AG04450 (cell line): ENCODE results near the gene ZNF280B. TPM values are rescaled to one million over a fixed set of nuclear protein-coding genes. Genes with fewer than 3 reads are reported as not detected.
"Not testable (repeated sequence)": the region's sequence is repeated elsewhere in the genome, so short reads cannot be mapped to it uniquely, and the experiment has no call there.

Source experiments
- CTCF ChIA-PET: fragments of 300-600, 350-600 bp; formaldehyde crosslinking; extraction: SDS; loops from one replicate; lab custom pipeline; 2022; ENCODE audit warnings: antibody characterized with exemption, inconsistent platforms; lab: Charles Lee
- POLR2A ChIA-PET: fragments of 350-600 bp; formaldehyde crosslinking; extraction: SDS; loops from one replicate; lab custom pipeline; 2021; ENCODE audit warnings: antibody characterized with exemption, inconsistent platforms; lab: Yijun Ruan, JAX
- DNase-seq: peaks from one replicate; pipeline ENCODE4 v3.0.0-alpha.2; 2011; ENCODE audit warnings: low read depth, low spot score
- H3K27ac ChIP-seq: one replicate; pipeline ENCODE4 v1.5.1; 2012; ENCODE audit warnings: low read depth, low read length, control low read depth
- H3K27me3 ChIP-seq: one replicate; pipeline ENCODE4 v1.6.0; 2012; ENCODE audit warnings: low read length; ENCODE audit not compliant: control insufficient read depth, insufficient read depth
- H3K4me3 ChIP-seq: 2 replicates; pipeline ENCODE4 v1.5.1; 2011; ENCODE audit warnings: mild to moderate bottlenecking, low read depth, low read length, control low read depth
- H3K9me3 ChIP-seq: 2 replicates; pipeline ENCODE4 v1.5.1; 2012; ENCODE audit warnings: low read length; ENCODE audit not compliant: control insufficient read depth, insufficient read depth
- CTCF ChIP-seq: IDR thresholded peaks from 2 replicates; pipeline ENCODE4 v1.5.1; 2011; ENCODE audit warnings: low read depth, low read length, control low read depth, inconsistent platforms
- polyA plus RNA-seq: library from polyadenylated mRNA; depleted of rRNA; stranded (reverse); fragments of >200 nt; gene quantifications from 2 replicates; pipeline ENCODE4 v1.2.3, GENCODE V29; 2011

The ZNF280B gene
- polyA plus RNA-seq, 1 experiment: 2.3 TPM

- ChIA-PET POLR2A (no interaction called here), CTCF (interaction anchor here (1.2 to 2.3 kb wide), 5 partner anchors 9 to 177 kb away, joined by 4 to 15 read pairs (median 7); no protein-coding TSS in a partner anchor)
- no peak for DNase-seq
- peak overlapping the region; percentile 84 for H3K4me3 ChIP-seq
- H3K27me3 ChIP-seq: peaks cover 3% of the 10 kb centered on the region
- H3K9me3 ChIP-seq: peaks cover 4% of the 10 kb centered on the region
- TF ChIP-seq CTCF: no peak
- H3K27ac ChIP-seq: no peak overlapping the region
Measured at GRCh38 chr22:22507743-22508273, 734 bp downstream of the ZNF280B start.

- ChIA-PET CTCF (interaction anchor here (0.6 to 1.7 kb wide), 4 partner anchors 10 to 81 kb away, joined by 3 to 7 read pairs (median 6); no protein-coding TSS in a partner anchor), POLR2A (no interaction called here)
- Histone ChIP-seq H3K9me3 (peaks cover 4% of the 10 kb centered on the region), H3K27me3 (no peaks in the 10 kb centered on the region), H3K27ac (no peak overlapping the region), H3K4me3 (no peak overlapping the region)
- no peak for DNase-seq
- TF ChIP-seq CTCF: no peak
Measured at GRCh38 chr22:22506736-22507135, 1.8 kb downstream of the ZNF280B start.

GRCh38 chr22:22498267-22498666 lies 10.3 kb downstream of the ZNF280B start:
- TF ChIP-seq CTCF: no peak
- CTCF ChIA-PET: interaction anchor here (1.1 to 3.1 kb wide), 2 partner anchors 10 to 34 kb away, joined by 3 to 12 read pairs; partner anchors contain the start of gene ZNF280B
- POLR2A ChIA-PET: no interaction called here

GRCh38 chr22:22491589-22491988 lies 17.0 kb downstream of the ZNF280B start:
- H3K27ac ChIP-seq, DNase-seq, H3K9me3 ChIP-seq, POLR2A ChIA-PET, H3K27me3 ChIP-seq, H3K4me3 ChIP-seq: not testable (repeated sequence)
- CTCF ChIA-PET: interaction anchor here (0.6 to 0.8 kb wide), 2 partner anchors 27 to 833 kb away, joined by 3 read pairs; no protein-coding TSS in a partner anchor

More at GRCh38 chr22:22498267-22498666, 10.3 kb downstream of the ZNF280B start:
- no peak for DNase-seq
- Histone ChIP-seq H3K4me3 (no peak overlapping the region), H3K9me3 (no peaks in the 10 kb centered on the region), H3K27me3 (no peaks in the 10 kb centered on the region), H3K27ac (no peak overlapping the region)

- CTCF ChIA-PET: interaction anchor here (0.5 to 2.6 kb wide), 5 partner anchors 20 to 237 kb away, joined by 3 to 15 read pairs (median 4); partner anchors contain the start of gene ZNF280B
- DNase-seq: no peak
Measured at GRCh38 chr22:22488736-22489135, 19.8 kb downstream of the ZNF280B start.

More at GRCh38 chr22:22488736-22489135, 19.8 kb downstream of the ZNF280B start:
- H3K4me3 ChIP-seq: no peak overlapping the region
- TF ChIP-seq CTCF: no peak
- no peak overlapping the region for H3K27ac ChIP-seq
- H3K9me3 ChIP-seq: no peaks in the 10 kb centered on the region
- H3K27me3 ChIP-seq: no peaks in the 10 kb centered on the region
- POLR2A ChIA-PET: no interaction called here
